Measurements from ENCODE around the gene PRPF38A.

Gene PRPF38A

GRCh38 chr1:52399629-52400028, 4.8 kb upstream of the PRPF38A start:
- no peak for DNase-seq (ENCODE audit: low read depth, low spot score)

- DNase-seq (ENCODE audit: low read depth, low spot score): no peak
Observed at GRCh38 chr1:52400131-52400530, 4.3 kb upstream of the PRPF38A start.

- DNase-seq (ENCODE audit: low read depth, low spot score): no peak
Observed at GRCh38 chr1:52402860-52403240, 1.6 kb upstream of the PRPF38A start.

- no peak for DNase-seq (ENCODE audit: low read depth, low spot score)
Observed at GRCh38 chr1:52403566-52404115, 761 bp upstream of the PRPF38A start.

GRCh38 chr1:52404975-52405338, 555 bp downstream of the PRPF38A start:
- no peak for DNase-seq (ENCODE audit: low read depth, low spot score)

GRCh38 chr1:52413410-52413989, 9.1 kb downstream of the PRPF38A start:
- no peak for DNase-seq (ENCODE audit: low read depth, low spot score)

GRCh38 chr1:52414942-52415341, 10.5 kb downstream of the PRPF38A start:
- no peak for DNase-seq (ENCODE audit: low read depth, low spot score)

GRCh38 chr1:52416811-52417210, 12.4 kb downstream of the PRPF38A start:
- DNase-seq (ENCODE audit: low read depth, low spot score): no peak

- DNase-seq (ENCODE audit: low read depth, low spot score): no peak
Observed at GRCh38 chr1:52420713-52421112, 16.3 kb downstream of the PRPF38A start.

- DNase-seq (ENCODE audit: low read depth, low spot score): no peak
Observed at GRCh38 chr1:52423055-52423454, 18.7 kb downstream of the PRPF38A start.

GRCh38 chr1:52423771-52424170, 19.4 kb downstream of the PRPF38A start:
- DNase-seq (ENCODE audit: low read depth, low spot score): no peak

GRCh38 chr1:52424231-52424636, 19.8 kb downstream of the PRPF38A start:
- no peak for DNase-seq (ENCODE audit: low read depth, low spot score)

GRCh38 chr1:52424813-52425212, 20.4 kb downstream of the PRPF38A start:
- no peak for DNase-seq (ENCODE audit: low read depth, low spot score)

GRCh38 chr1:52426371-52426770, 22.0 kb downstream of the PRPF38A start:
- DNase-seq (ENCODE audit: low read depth, low spot score): no peak

GRCh38 chr1:52427152-52427551, 22.8 kb downstream of the PRPF38A start:
- no peak for DNase-seq (ENCODE audit: low read depth, low spot score)

GRCh38 chr1:52432807-52433206, 28.4 kb downstream of the PRPF38A start:
- DNase-seq (ENCODE audit: low read depth, low spot score): no peak

GRCh38 chr1:52435211-52435610, 30.8 kb downstream of the PRPF38A start:
- no peak for DNase-seq (ENCODE audit: low read depth, low spot score)

- no peak for DNase-seq (ENCODE audit: low read depth, low spot score)
Observed at GRCh38 chr1:52435650-52436049, 31.2 kb downstream of the PRPF38A start.

- DNase-seq (ENCODE audit: low read depth, low spot score): no peak
Observed at GRCh38 chr1:52436817-52437216, 32.4 kb downstream of the PRPF38A start.

GRCh38 chr1:52439976-52440375, 35.6 kb downstream of the PRPF38A start:
- DNase-seq (ENCODE audit: low read depth, low spot score): no peak

- DNase-seq (ENCODE audit: low read depth, low spot score): no peak
Observed at GRCh38 chr1:52444463-52444862, 40.1 kb downstream of the PRPF38A start.

- no peak for DNase-seq (ENCODE audit: low read depth, low spot score)
Observed at GRCh38 chr1:52454127-52454526, 49.7 kb downstream of the PRPF38A start.

- DNase-seq (ENCODE audit: low read depth, low spot score): no peak
Observed at GRCh38 chr1:52454779-52455178, 50.4 kb downstream of the PRPF38A start.

GRCh38 chr1:52455686-52456085, 51.3 kb downstream of the PRPF38A start:
- no peak for DNase-seq (ENCODE audit: low read depth, low spot score)

All from activated naive CD8-positive, alpha-beta T cell treated with anti-CD3 and anti-CD28 coated beads, Interleukin-2, amount 50 U/mL, for 16 hours (primary cell).